Measurements from ENCODE around the gene CTDSPL.

Gene CTDSPL

GRCh38 chr3:37887062-37887461 is 25.4 kb downstream of the CTDSPL start:
- H2BK15ac ChIP-seq (replicated peaks; ENCODE audit: low read depth), result no peak overlapping the region
- no peaks in the 10 kb centered on the region for H3K27me3 ChIP-seq (ENCODE audit: insufficient read depth, low read length, poor library complexity)
- no peak overlapping the region for H3K4me2 ChIP-seq (ENCODE audit: low read length)
- no peak overlapping the region for H2AK5ac ChIP-seq (ENCODE audit: low read length)
- no peak overlapping the region for H3K23ac ChIP-seq (ENCODE audit: low read length)
- peaks cover 1% of the 10 kb centered on the region for H3K79me1 ChIP-seq (ENCODE audit: low read length)
- no peak overlapping the region for H3K27ac ChIP-seq (ENCODE audit: low read depth, low read length)
- no peak overlapping the region for H4K5ac ChIP-seq (ENCODE audit: low read length)
- no peak overlapping the region for H2BK5ac ChIP-seq (ENCODE audit: low read length)
- H3K4ac ChIP-seq (ENCODE audit: low read depth, low read length), result no peak overlapping the region
- H4K8ac ChIP-seq (ENCODE audit: low read depth, low read length), result no peak overlapping the region
- H3K4me1 ChIP-seq (ENCODE audit: control insufficient read depth, low read depth, low read length), result peaks cover 6% of the 10 kb centered on the region
- H3K18ac ChIP-seq (ENCODE audit: low read length), result no peak overlapping the region
- WGBS (ENCODE audit: extremely low coverage, insufficient coverage, low lambda C conversion rate), result no CpG with 5 or more reads among the region's 3 CpGs
- no peak overlapping the region for H3K4me3 ChIP-seq (ENCODE audit: low read length)
- H3K9ac ChIP-seq (ENCODE audit: low read length), result no peak overlapping the region
- no peak overlapping the region for H3K56ac ChIP-seq (ENCODE audit: low read length)
- no peaks in the 10 kb centered on the region for H3K36me3 ChIP-seq (ENCODE audit: control insufficient read depth, insufficient read depth, low read length)
- no peak overlapping the region for H2BK120ac ChIP-seq (ENCODE audit: low read depth, low read length)
- H3K79me2 ChIP-seq (ENCODE audit: control insufficient read depth, insufficient read depth, low read length), result no peaks in the 10 kb centered on the region
- DNase-seq, result no peak

- H4K8ac ChIP-seq (ENCODE audit: low read depth, low read length), result no peak overlapping the region
- no peaks in the 10 kb centered on the region for H3K79me2 ChIP-seq (ENCODE audit: control insufficient read depth, insufficient read depth, low read length)
- H3K27me3 ChIP-seq (ENCODE audit: insufficient read depth, low read length, poor library complexity), result no peaks in the 10 kb centered on the region
- no peak overlapping the region for H2AK5ac ChIP-seq (ENCODE audit: low read length)
- no peak overlapping the region for H3K9ac ChIP-seq (ENCODE audit: low read length)
- peaks cover 6% of the 10 kb centered on the region for H3K4me1 ChIP-seq (ENCODE audit: control insufficient read depth, low read depth, low read length)
- H2BK15ac ChIP-seq (replicated peaks; ENCODE audit: low read depth), result no peak overlapping the region
- no peak overlapping the region for H3K4me3 ChIP-seq (ENCODE audit: low read length)
- H3K18ac ChIP-seq (ENCODE audit: low read length), result no peak overlapping the region
- H4K5ac ChIP-seq (ENCODE audit: low read length), result no peak overlapping the region
- no CpG with 5 or more reads among the region's 4 CpGs for WGBS (ENCODE audit: extremely low coverage, insufficient coverage, low lambda C conversion rate)
- H3K4ac ChIP-seq (ENCODE audit: low read depth, low read length), result no peak overlapping the region
- H3K56ac ChIP-seq (ENCODE audit: low read length), result no peak overlapping the region
- DNase-seq, result no peak
- no peak overlapping the region for H2BK5ac ChIP-seq (ENCODE audit: low read length)
- no peak overlapping the region for H2BK120ac ChIP-seq (ENCODE audit: low read depth, low read length)
- no peak overlapping the region for H3K4me2 ChIP-seq (ENCODE audit: low read length)
- H3K27ac ChIP-seq (ENCODE audit: low read depth, low read length), result no peak overlapping the region
- H3K79me1 ChIP-seq (ENCODE audit: low read length), result peaks cover 1% of the 10 kb centered on the region
- H3K36me3 ChIP-seq (ENCODE audit: control insufficient read depth, insufficient read depth, low read length), result no peaks in the 10 kb centered on the region
- H3K23ac ChIP-seq (ENCODE audit: low read length), result no peak overlapping the region
These were observed 26.1 kb downstream of the CTDSPL start for GRCh38 chr3:37887824-37888223.

GRCh38 chr3:37888421-37888820 is 26.7 kb downstream of the CTDSPL start:
- H4K5ac ChIP-seq (ENCODE audit: low read length), result no peak overlapping the region
- peaks cover 1% of the 10 kb centered on the region for H3K79me1 ChIP-seq (ENCODE audit: low read length)
- H3K23ac ChIP-seq (ENCODE audit: low read length), result no peak overlapping the region
- H3K56ac ChIP-seq (ENCODE audit: low read length), result no peak overlapping the region
- WGBS (ENCODE audit: extremely low coverage, insufficient coverage, low lambda C conversion rate), result no CpG with 5 or more reads among the region's 3 CpGs
- no peak overlapping the region for H2BK5ac ChIP-seq (ENCODE audit: low read length)
- DNase-seq, result no peak
- H2BK15ac ChIP-seq (replicated peaks; ENCODE audit: low read depth), result no peak overlapping the region
- H2AK5ac ChIP-seq (ENCODE audit: low read length), result no peak overlapping the region
- no peak overlapping the region for H3K18ac ChIP-seq (ENCODE audit: low read length)
- no peak overlapping the region for H3K9ac ChIP-seq (ENCODE audit: low read length)
- H3K36me3 ChIP-seq (ENCODE audit: control insufficient read depth, insufficient read depth, low read length), result no peaks in the 10 kb centered on the region
- no peaks in the 10 kb centered on the region for H3K79me2 ChIP-seq (ENCODE audit: control insufficient read depth, insufficient read depth, low read length)
- peaks cover 6% of the 10 kb centered on the region for H3K4me1 ChIP-seq (ENCODE audit: control insufficient read depth, low read depth, low read length)
- no peak overlapping the region for H3K4me3 ChIP-seq (ENCODE audit: low read length)
- no peak overlapping the region for H3K27ac ChIP-seq (ENCODE audit: low read depth, low read length)
- no peak overlapping the region for H3K4ac ChIP-seq (ENCODE audit: low read depth, low read length)
- no peak overlapping the region for H3K4me2 ChIP-seq (ENCODE audit: low read length)
- no peak overlapping the region for H2BK120ac ChIP-seq (ENCODE audit: low read depth, low read length)
- no peaks in the 10 kb centered on the region for H3K27me3 ChIP-seq (ENCODE audit: insufficient read depth, low read length, poor library complexity)
- no peak overlapping the region for H4K8ac ChIP-seq (ENCODE audit: low read depth, low read length)

- no CpG with 5 or more reads among the region's 5 CpGs for WGBS (ENCODE audit: extremely low coverage, insufficient coverage, low lambda C conversion rate)
- no peak overlapping the region for H2BK120ac ChIP-seq (ENCODE audit: low read depth, low read length)
- H4K8ac ChIP-seq (ENCODE audit: low read depth, low read length), result no peak overlapping the region
- no peak overlapping the region for H3K23ac ChIP-seq (ENCODE audit: low read length)
- H2BK5ac ChIP-seq (ENCODE audit: low read length), result no peak overlapping the region
- H3K9ac ChIP-seq (ENCODE audit: low read length), result no peak overlapping the region
- no peak overlapping the region for H2AK5ac ChIP-seq (ENCODE audit: low read length)
- H3K4me1 ChIP-seq (ENCODE audit: control insufficient read depth, low read depth, low read length), result no peaks in the 10 kb centered on the region
- no peaks in the 10 kb centered on the region for H3K79me2 ChIP-seq (ENCODE audit: control insufficient read depth, insufficient read depth, low read length)
- DNase-seq, result no peak
- no peaks in the 10 kb centered on the region for H3K36me3 ChIP-seq (ENCODE audit: control insufficient read depth, insufficient read depth, low read length)
- no peak overlapping the region for H3K27ac ChIP-seq (ENCODE audit: low read depth, low read length)
- no peak overlapping the region for H2BK15ac ChIP-seq (replicated peaks; ENCODE audit: low read depth)
- H3K27me3 ChIP-seq (ENCODE audit: insufficient read depth, low read length, poor library complexity), result no peaks in the 10 kb centered on the region
- H3K4me3 ChIP-seq (ENCODE audit: low read length), result no peak overlapping the region
- H3K56ac ChIP-seq (ENCODE audit: low read length), result no peak overlapping the region
- peaks cover 1% of the 10 kb centered on the region for H3K79me1 ChIP-seq (ENCODE audit: low read length)
- no peak overlapping the region for H3K4me2 ChIP-seq (ENCODE audit: low read length)
- no peak overlapping the region for H3K4ac ChIP-seq (ENCODE audit: low read depth, low read length)
- H4K5ac ChIP-seq (ENCODE audit: low read length), result no peak overlapping the region
- no peak overlapping the region for H3K18ac ChIP-seq (ENCODE audit: low read length)
These were observed 28.8 kb downstream of the CTDSPL start for GRCh38 chr3:37890522-37890921.

- no peak overlapping the region for H2BK15ac ChIP-seq (replicated peaks; ENCODE audit: low read depth)
- H3K18ac ChIP-seq (ENCODE audit: low read length), result no peak overlapping the region
- H3K9ac ChIP-seq (ENCODE audit: low read length), result no peak overlapping the region
- H3K4me3 ChIP-seq (ENCODE audit: low read length), result no peak overlapping the region
- WGBS (ENCODE audit: extremely low coverage, insufficient coverage, low lambda C conversion rate), result no CpG with 5 or more reads among the region's 3 CpGs
- no peaks in the 10 kb centered on the region for H3K79me2 ChIP-seq (ENCODE audit: control insufficient read depth, insufficient read depth, low read length)
- no peaks in the 10 kb centered on the region for H3K36me3 ChIP-seq (ENCODE audit: control insufficient read depth, insufficient read depth, low read length)
- H4K8ac ChIP-seq (ENCODE audit: low read depth, low read length), result no peak overlapping the region
- no peak overlapping the region for H2BK120ac ChIP-seq (ENCODE audit: low read depth, low read length)
- H3K4ac ChIP-seq (ENCODE audit: low read depth, low read length), result no peak overlapping the region
- no peak overlapping the region for H3K56ac ChIP-seq (ENCODE audit: low read length)
- no peaks in the 10 kb centered on the region for H3K27me3 ChIP-seq (ENCODE audit: insufficient read depth, low read length, poor library complexity)
- H3K4me1 ChIP-seq (ENCODE audit: control insufficient read depth, low read depth, low read length), result no peaks in the 10 kb centered on the region
- H3K27ac ChIP-seq (ENCODE audit: low read depth, low read length), result no peak overlapping the region
- H3K79me1 ChIP-seq (ENCODE audit: low read length), result peaks cover 1% of the 10 kb centered on the region
- H3K4me2 ChIP-seq (ENCODE audit: low read length), result no peak overlapping the region
- H2AK5ac ChIP-seq (ENCODE audit: low read length), result no peak overlapping the region
- no peak overlapping the region for H4K5ac ChIP-seq (ENCODE audit: low read length)
- DNase-seq, result no peak
- H2BK5ac ChIP-seq (ENCODE audit: low read length), result no peak overlapping the region
- H3K23ac ChIP-seq (ENCODE audit: low read length), result no peak overlapping the region
These were observed 29.5 kb downstream of the CTDSPL start for GRCh38 chr3:37891227-37891626.

GRCh38 chr3:37892927-37893600 is 31.4 kb downstream of the CTDSPL start:
- Histone ChIP-seq H4K5ac (ENCODE audit: low read length) (no peak overlapping the region), H3K79me2 (ENCODE audit: control insufficient read depth, insufficient read depth, low read length) (no peaks in the 10 kb centered on the region), H3K18ac (ENCODE audit: low read length) (no peak overlapping the region), H3K27ac (ENCODE audit: low read depth, low read length) (no peak overlapping the region), H3K4ac (ENCODE audit: low read depth, low read length) (no peak overlapping the region), H3K56ac (ENCODE audit: low read length) (no peak overlapping the region), H3K4me3 (ENCODE audit: low read length) (no peak overlapping the region), H3K27me3 (ENCODE audit: insufficient read depth, low read length, poor library complexity) (no peaks in the 10 kb centered on the region), H3K79me1 (ENCODE audit: low read length) (peaks cover 1% of the 10 kb centered on the region), H3K36me3 (ENCODE audit: control insufficient read depth, insufficient read depth, low read length) (no peaks in the 10 kb centered on the region), H3K23ac (ENCODE audit: low read length) (no peak overlapping the region), H3K4me1 (ENCODE audit: control insufficient read depth, low read depth, low read length) (no peaks in the 10 kb centered on the region), H2BK5ac (ENCODE audit: low read length) (no peak overlapping the region), H2BK120ac (ENCODE audit: low read depth, low read length) (no peak overlapping the region), H3K4me2 (ENCODE audit: low read length) (no peak overlapping the region), H2BK15ac (replicated peaks; ENCODE audit: low read depth) (no peak overlapping the region), H4K8ac (ENCODE audit: low read depth, low read length) (no peak overlapping the region), H2AK5ac (ENCODE audit: low read length) (no peak overlapping the region), H3K9ac (ENCODE audit: low read length) (no peak overlapping the region)
- no CpG with 5 or more reads among the region's 3 CpGs for WGBS (ENCODE audit: extremely low coverage, insufficient coverage, low lambda C conversion rate)
- no peak for DNase-seq
